HG02678 (cell line): ENCODE measurements around the gene EPHB1.

ENCODE experiments used
- ATAC-seq: cut with Tn5 transposase; IDR thresholded peaks from one replicate; pipeline ENCODE4 v1.9.1; 2021; ENCODE audit warnings: mild to moderate bottlenecking, moderate library complexity; ENCODE audit not compliant: unreplicated experiment

The EPHB1 gene

GRCh38 chr3:134846911-134847317, 51.9 kb downstream of the EPHB1 start:
- ATAC-seq, result no peak

DNA sequence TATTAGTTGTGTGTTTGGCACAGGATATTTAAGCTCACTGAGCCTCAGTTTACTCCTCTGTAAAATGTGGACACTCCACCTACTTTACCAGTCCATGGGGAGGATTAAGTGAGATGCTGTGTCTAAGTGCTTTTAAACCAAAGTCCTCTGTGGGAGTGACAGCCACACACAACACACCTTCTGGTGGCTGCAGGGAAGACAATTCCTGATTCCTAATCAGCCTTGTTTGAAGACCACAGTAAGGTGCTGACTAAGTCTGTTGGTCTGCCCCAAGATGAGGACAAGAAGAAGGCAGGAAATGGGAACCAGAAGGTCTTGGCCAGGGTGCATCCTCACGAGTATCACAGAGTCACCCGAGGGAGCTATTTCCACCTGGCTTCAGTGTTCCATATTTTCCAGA, 52.3 kb downstream of the EPHB1 start:
- no peak for ATAC-seq

- no peak for ATAC-seq
Measured at GRCh38 chr3:134849561-134849960, 54.5 kb downstream of the EPHB1 start.

DNA sequence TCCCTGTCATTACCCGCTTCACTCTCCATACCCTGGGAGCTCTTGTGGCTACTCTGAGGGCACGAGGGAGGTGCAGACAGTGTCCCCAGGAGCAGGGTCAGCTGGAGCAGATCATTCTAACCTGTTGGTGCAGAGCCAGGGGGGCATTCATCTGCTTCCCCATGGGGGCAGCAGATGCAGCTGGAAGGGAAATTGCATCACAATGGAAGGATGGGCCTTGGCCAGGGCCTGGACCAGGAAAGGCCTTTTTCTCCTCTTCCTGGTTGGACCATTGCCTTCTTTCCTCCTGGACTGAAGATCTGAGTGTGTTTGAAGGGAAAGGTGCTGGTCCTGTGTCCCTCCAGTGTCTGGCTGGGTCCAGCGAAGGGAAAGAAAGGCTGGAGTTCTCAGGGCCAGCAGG, 55.7 kb downstream of the EPHB1 start:
- no peak for ATAC-seq

DNA sequence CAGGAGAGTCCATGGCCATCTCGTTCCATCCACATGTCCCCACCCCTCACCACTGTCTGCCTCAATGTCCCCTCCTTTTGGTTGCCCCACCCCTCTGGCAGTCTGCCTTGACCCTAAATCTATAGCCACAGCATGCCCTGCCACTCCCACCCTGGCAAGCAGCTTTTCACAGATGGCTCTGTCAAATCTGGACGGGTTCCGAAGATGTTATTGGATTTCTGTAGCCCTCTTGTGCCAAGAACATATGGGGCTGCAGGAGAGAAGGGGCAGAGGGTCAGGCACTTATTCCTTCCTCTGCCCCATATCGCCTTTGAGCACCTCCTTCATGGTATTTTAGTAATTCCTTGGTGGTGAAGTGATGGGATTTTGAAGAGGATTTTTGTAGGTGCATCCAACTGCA, 57.1 kb downstream of the EPHB1 start:
- no peak for ATAC-seq

DNA sequence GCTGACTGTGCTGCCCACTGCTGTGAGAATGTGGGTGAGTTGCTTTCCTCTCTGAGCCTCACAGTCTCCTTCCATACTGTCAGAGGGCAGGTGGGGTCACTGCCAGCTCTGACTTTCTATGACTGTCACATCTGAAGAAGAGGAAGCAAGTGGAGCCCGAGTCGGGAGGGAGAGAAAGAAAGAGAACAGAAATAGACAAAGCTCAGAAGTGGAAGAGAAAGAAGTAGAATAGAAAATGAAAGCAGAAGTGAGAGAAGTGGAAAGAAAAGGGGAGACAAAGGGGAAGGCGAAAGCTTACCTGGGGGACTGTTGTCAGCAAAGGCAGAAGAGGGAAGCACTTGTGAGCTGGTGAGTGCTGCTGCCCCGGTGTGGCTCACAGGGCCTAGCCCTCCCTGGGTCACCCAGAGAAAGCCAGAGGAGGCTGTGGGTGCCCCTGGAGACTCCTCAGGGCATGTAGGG, 57.9 kb downstream of the EPHB1 start:
- ATAC-seq, result peak; percentile 95

GRCh38 chr3:134854254-134854653, 59.2 kb downstream of the EPHB1 start:
- ATAC-seq, result no peak

DNA sequence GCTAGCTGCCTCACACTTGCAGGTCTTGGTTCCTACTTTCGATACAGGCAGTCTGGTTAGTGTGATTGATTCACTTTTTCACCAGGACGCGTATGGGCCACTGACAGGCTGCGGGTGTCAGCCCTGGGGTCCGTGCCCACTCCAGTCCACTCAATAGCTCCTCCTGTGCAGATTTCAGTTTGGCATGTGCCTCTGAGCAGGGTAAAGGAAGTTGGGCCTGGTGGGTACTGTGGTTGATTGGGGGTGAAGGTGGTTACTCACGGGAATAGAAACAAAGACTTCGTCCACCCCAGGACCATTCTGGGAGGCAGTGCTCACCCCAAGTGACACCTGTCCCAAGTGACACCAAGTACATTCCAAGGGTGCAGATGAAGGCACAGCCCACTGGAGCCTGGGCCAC, 62.3 kb downstream of the EPHB1 start:
- ATAC-seq, result no peak

DNA sequence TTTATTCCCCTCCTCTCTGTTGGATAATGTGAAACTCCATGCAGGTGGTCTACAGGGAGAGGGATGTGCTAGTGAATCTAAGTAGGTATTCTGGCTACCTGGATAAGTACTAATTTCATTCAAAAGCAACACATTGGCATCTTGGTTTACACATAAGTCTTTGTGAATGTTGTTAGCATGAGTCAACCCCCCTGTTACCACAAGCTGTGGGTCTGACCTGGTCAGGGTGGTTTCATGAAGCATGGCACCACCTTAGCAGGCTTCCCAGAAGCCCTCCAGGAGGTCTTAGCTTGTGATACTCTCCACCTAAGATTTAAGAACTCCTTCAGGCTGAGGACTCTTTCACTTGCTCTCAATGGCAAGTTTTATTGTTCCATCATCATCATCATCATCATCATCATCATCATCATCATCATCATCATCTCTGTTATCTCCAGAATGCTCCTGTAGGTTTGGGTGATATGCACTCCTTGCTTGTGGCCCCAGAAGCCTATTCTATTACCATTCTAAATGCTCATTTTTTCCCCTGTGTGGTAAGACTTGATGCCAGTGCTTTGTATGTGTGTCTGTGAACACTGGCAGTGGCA, 62.8 kb downstream of the EPHB1 start:
- no peak for ATAC-seq

- ATAC-seq, result no peak
Measured at GRCh38 chr3:134858441-134859035, 63.5 kb downstream of the EPHB1 start.

- ATAC-seq, result no peak
Measured at GRCh38 chr3:134859341-134859740, 64.3 kb downstream of the EPHB1 start.

DNA sequence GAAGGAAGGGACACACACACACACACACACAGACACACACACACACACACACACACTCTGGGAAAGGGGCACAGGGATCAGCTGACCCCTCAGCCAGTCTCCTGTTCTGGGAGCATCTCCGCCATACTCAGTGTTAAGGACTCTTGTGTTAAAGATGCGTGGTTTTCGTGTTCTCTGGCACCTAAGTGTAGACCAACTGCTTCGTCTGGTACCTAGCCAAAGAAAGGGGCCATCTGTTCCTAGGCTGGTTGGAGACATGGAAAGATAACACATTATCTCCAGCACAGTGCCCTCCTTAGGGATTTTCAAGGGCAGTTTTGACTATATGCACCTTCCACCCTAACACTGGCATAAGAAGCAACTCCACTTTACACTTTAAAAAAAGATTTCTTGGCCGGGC, 65.1 kb downstream of the EPHB1 start:
- no peak for ATAC-seq

GRCh38 chr3:134863915-134864314, 68.9 kb downstream of the EPHB1 start:
- no peak for ATAC-seq

DNA sequence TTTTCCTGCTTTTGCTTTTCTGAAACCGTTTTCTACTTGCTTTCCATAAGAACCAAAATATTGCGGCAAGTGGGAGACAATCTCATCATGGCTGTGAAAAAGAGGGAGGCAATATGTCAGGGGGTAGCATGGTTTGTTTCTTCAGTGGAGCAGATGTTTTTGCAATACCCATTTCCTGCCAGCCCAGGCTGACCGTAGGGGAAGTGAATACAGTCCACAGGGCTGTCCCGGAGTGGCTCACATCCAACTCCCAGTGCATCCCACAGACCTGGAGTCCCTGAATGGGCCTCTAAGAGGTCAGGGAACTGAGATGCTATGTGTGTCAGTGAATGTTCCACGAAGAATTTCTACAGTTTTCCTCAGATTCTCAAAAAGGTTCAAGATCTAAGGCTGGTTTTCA, 69.6 kb downstream of the EPHB1 start:
- ATAC-seq, result peak; percentile 57

- no peak for ATAC-seq
Measured at GRCh38 chr3:134867277-134867676, 72.2 kb downstream of the EPHB1 start.

GRCh38 chr3:134869153-134869726, 74.2 kb downstream of the EPHB1 start:
- ATAC-seq, result no peak

DNA sequence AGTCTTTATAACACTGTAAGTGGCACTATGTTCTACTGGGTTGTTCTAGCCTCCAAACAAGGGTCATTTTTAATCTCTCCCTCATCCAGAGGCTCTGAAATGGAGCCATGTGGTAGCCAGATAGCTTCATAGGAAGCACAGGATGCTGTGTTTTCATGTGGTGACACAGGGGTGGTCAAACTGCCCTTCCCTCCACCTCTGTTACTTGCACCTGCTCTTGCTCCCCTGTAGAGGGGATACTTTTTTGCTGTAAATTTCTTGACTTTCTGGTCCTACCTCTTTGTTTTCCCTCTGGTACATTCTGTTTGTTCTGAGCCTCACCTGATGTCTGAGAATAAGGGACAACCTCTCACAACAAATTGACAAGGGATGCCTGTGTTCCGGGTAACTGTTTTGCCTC, 76.8 kb downstream of the EPHB1 start:
- no peak for ATAC-seq

- no peak for ATAC-seq
Measured at GRCh38 chr3:134872440-134873388, 77.7 kb downstream of the EPHB1 start.

GRCh38 chr3:134873789-134874188, 78.7 kb downstream of the EPHB1 start:
- no peak for ATAC-seq

- peak; percentile 72 for ATAC-seq
Measured at GRCh38 chr3:134874737-134875413, 79.8 kb downstream of the EPHB1 start.

DNA sequence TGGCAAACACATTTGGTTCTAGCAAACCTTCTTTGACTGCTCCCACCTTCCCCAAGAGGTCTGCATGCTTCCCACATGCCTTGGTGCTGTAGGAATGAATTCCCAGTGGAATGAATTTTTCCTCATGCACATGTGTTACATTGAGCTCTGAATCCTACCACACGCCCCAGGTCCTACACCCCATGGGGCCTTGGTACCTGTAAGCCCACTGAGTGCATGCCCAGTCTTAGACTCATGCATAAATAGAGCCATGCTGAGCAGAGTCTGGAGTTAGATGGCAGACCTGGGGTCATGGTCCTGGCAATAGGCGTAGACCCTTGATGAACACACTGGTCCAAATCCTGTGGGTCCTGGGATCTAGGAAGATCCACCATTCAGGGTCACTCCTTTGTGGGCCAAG, 81.8 kb downstream of the EPHB1 start:
- no peak for ATAC-seq
